CD14-positive monocyte (primary cell): Measurements from ENCODE around the gene NEO1. TPM values are rescaled to one million over a fixed set of nuclear protein-coding genes. Genes with fewer than 3 reads are reported as not detected.

Experiments used
- DNase-seq, 3 donors: peaks; one replicate each; pipeline ENCODE4 v3.0.0-alpha.2; 2011 to 2022
- H2AFZ ChIP-seq: 2 replicates; pipeline ENCODE4 v1.6.0; 2012; ENCODE audit warnings: mild to moderate bottlenecking, low read depth, low read length, inconsistent platforms; ENCODE audit not compliant: insufficient read depth, poor library complexity, severe bottlenecking
- H3K27ac ChIP-seq, 2 donors: 1 replicate in 1 of 2; 2 replicates in 1 of 2; pipeline ENCODE4 v1.5.1; 2012 to 2013; ENCODE audit warnings: low read length in 2 of 2, control low read depth in 1 of 2, inconsistent platforms in 1 of 2, low read depth in 1 of 2, mild to moderate bottlenecking in 1 of 2
- H3K27me3 ChIP-seq, 2 donors: one replicate each; pipeline versions ENCODE4 v1.6.0 to v1.6.1; 2011 to 2013; ENCODE audit warnings: low read length in 2 of 2; ENCODE audit not compliant: control insufficient read depth in 2 of 2, insufficient read depth in 2 of 2
- H3K36me3 ChIP-seq, 2 donors: replicated peaks in 1 of 2; 1 replicate in 1 of 2; 2 replicates in 1 of 2; pipeline versions ENCODE4 v1.5.1 to v1.6.1; 2012 to 2013; ENCODE audit warnings: low read length in 2 of 2, control low read depth in 1 of 2, inconsistent platforms in 1 of 2, mild to moderate bottlenecking in 1 of 2; ENCODE audit not compliant: insufficient read depth in 2 of 2, control insufficient read depth in 1 of 2
- H3K4me1 ChIP-seq, 2 donors: 1 replicate in 1 of 2; 2 replicates in 1 of 2; pipeline versions ENCODE4 v1.5.1 to v1.6.1; 2012 to 2013; ENCODE audit warnings: low read length in 2 of 2, control low read depth in 1 of 2, inconsistent platforms in 1 of 2, mild to moderate bottlenecking in 1 of 2, moderate library complexity in 1 of 2; ENCODE audit not compliant: insufficient read depth in 2 of 2, control insufficient read depth in 1 of 2
- H3K4me2 ChIP-seq: replicated peaks from 2 replicates; pipeline ENCODE3; 2012; ENCODE audit warnings: low read length, moderate library complexity, mild to moderate bottlenecking; ENCODE audit not compliant: poor library complexity, severe bottlenecking; ENCODE audit errors: extremely low read depth
- H3K4me3 ChIP-seq, 3 experiments: fragments of 200-600 bp in 1 of 3; sonication (generic) in 1 of 3; replicated peaks in 1 of 3; 1 replicate in 2 of 3; 2 replicates in 1 of 3; pipeline ENCODE4 v1.5.1; 2011 to 2013; ENCODE audit warnings: low read length in 3 of 3, mild to moderate bottlenecking in 3 of 3, control low read depth in 2 of 3, low read depth in 2 of 3, inconsistent platforms in 1 of 3, moderate library complexity in 1 of 3
- H3K79me2 ChIP-seq: 2 replicates; pipeline ENCODE4 v1.6.0; 2012; ENCODE audit warnings: mild to moderate bottlenecking, control low read depth, inconsistent platforms, low read length, moderate library complexity; ENCODE audit not compliant: insufficient read depth
- H3K9ac ChIP-seq: 2 replicates; pipeline ENCODE4 v1.6.0; 2017; ENCODE audit warnings: low read length, mild to moderate bottlenecking; ENCODE audit not compliant: insufficient read depth, poor library complexity, severe bottlenecking
- H3K9me3 ChIP-seq, 2 donors: replicated peaks in 1 of 2; 1 replicate in 1 of 2; 2 replicates in 1 of 2; pipeline versions ENCODE4 v1.5.1 to v1.6.1; 2012 to 2013; ENCODE audit warnings: low read length in 2 of 2, control low read depth in 1 of 2; ENCODE audit not compliant: control insufficient read depth in 1 of 2, insufficient read depth in 1 of 2
- H4K20me1 ChIP-seq: 2 replicates; pipeline ENCODE4 v1.6.0; 2012; ENCODE audit warnings: mild to moderate bottlenecking, low read length, control low read depth, moderate library complexity; ENCODE audit not compliant: insufficient read depth
- H3K27ac Mint-ChIP-seq, 7 donors: one replicate each; pipeline ENCODE4 v1.8.0; 2020; ENCODE audit warnings: mild to moderate bottlenecking in 7 of 7, mixed read lengths in 7 of 7, moderate library complexity in 6 of 7, inconsistent platforms in 2 of 7
- H3K27me3 Mint-ChIP-seq, 3 donors: one replicate each; pipeline ENCODE4 v1.8.0; 2021 to 2022; ENCODE audit warnings: low read depth in 3 of 3, mild to moderate bottlenecking in 3 of 3, mixed read lengths in 3 of 3, moderate library complexity in 3 of 3, inconsistent platforms in 1 of 3
- H3K36me3 Mint-ChIP-seq, 2 donors: one replicate each; pipeline ENCODE4 v1.8.0; 2020; ENCODE audit warnings: mixed read lengths in 2 of 2, inconsistent platforms in 1 of 2, mild to moderate bottlenecking in 1 of 2
- H3K4me1 Mint-ChIP-seq: one replicate; pipeline ENCODE4 v1.8.0; 2020; ENCODE audit warnings: mild to moderate bottlenecking, mixed read lengths
- H3K4me3 Mint-ChIP-seq, 2 donors: one replicate each; pipeline ENCODE4 v1.8.0; 2020; ENCODE audit warnings: mild to moderate bottlenecking in 2 of 2, mixed read lengths in 2 of 2, moderate library complexity in 1 of 2
- H3K9me3 Mint-ChIP-seq, 7 donors: one replicate each; pipeline ENCODE4 v1.8.0; 2020 to 2022; ENCODE audit warnings: mixed read lengths in 7 of 7, mild to moderate bottlenecking in 6 of 7, moderate library complexity in 6 of 7, inconsistent platforms in 2 of 7
- CTCF ChIP-seq: fragments of 200-600 bp; IDR thresholded peaks from one replicate; pipeline ENCODE4 v1.8.0; 2022; ENCODE audit warnings: antibody characterized with exemption, mild to moderate bottlenecking
- WGBS: methylation state at CpG from one replicate; pipeline ENCODE4 v1.1.5; 2013; ENCODE audit warnings: missing lambda C conversion rate; ENCODE audit not compliant: insufficient coverage; 5-methylcytosine and 5-hydroxymethylcytosine counted together
- intact Hi-C, 2 donors: fragments of 100-400 bp; cut with micrococcal nuclease; formaldehyde crosslinking; loops; one replicate each; pipeline versions ENCODE4 v1.15.0 to v1.15.1; 2023
- polyA plus RNA-seq, 3 donors: library from polyadenylated mRNA; depleted of rRNA in 1 of 3; unstranded in 2 of 3; stranded (reverse) in 1 of 3; fragments of 300-500 nt in 2 of 3; fragments of >200 nt in 1 of 3; fragmentation: Illumina TruSeq in 2 of 3; gene quantifications; 1 replicate in 2 of 3; 2 replicates in 1 of 3; pipeline ENCODE4 v1.2.3, GENCODE V29; 2012 to 2021

The NEO1 gene
- polyA plus RNA-seq, 3 donors, result 0.03 to 0.06 TPM; not detected in 1

- no peaks in the 10 kb centered on the region for H3K36me3 Mint-ChIP-seq
- H3K4me3 Mint-ChIP-seq, result no peak overlapping the region
- no peak for DNase-seq
- Histone ChIP-seq H3K4me3 (no peak overlapping the region), H2AFZ (no peak overlapping the region), H3K79me2 (no peaks in the 10 kb centered on the region), H3K4me1 (no peaks in the 10 kb centered on the region), H3K4me2 (no peak overlapping the region), H3K9me3 (no peaks in the 10 kb centered on the region), H3K36me3 (no peaks in the 10 kb centered on the region), H3K27ac (no peak overlapping the region), H3K27me3 (peaks cover 12 to 14% of the 10 kb centered on the region in 2 donors), H3K9ac (no peak overlapping the region), H4K20me1 (no peaks in the 10 kb centered on the region)
- WGBS, result 0% methylated on average over 2 of the region's 3 CpGs
- H3K27ac Mint-ChIP-seq, result no peak overlapping the region
- no peaks in the 10 kb centered on the region for H3K9me3 Mint-ChIP-seq
- H3K27me3 Mint-ChIP-seq, result peaks cover 6 to 16% (median 8%) of the 10 kb centered on the region in 3 donors
- TF ChIP-seq CTCF, result no peak
- intact Hi-C loops, result no loop called here
- H3K4me1 Mint-ChIP-seq, result no peaks in the 10 kb centered on the region
Observed at GRCh38 chr15:73079565-73079964, 27.3 kb downstream of the NEO1 start.

- H3K4me3 ChIP-seq, result no peak overlapping the region
- no peaks in the 10 kb centered on the region for H3K36me3 Mint-ChIP-seq
- H3K36me3 ChIP-seq, result no peaks in the 10 kb centered on the region
- peaks cover 0 to 3% (median 0%) of the 10 kb centered on the region in 7 donors for H3K9me3 Mint-ChIP-seq
- no peaks in the 10 kb centered on the region for H3K9me3 ChIP-seq
- intact Hi-C loops, result loop anchor here (10.0 kb wide), 2 partner anchors 287 to 357 kb away; no protein-coding TSS in a partner anchor
- H2AFZ ChIP-seq, result no peak overlapping the region
- no peaks in the 10 kb centered on the region for H3K4me1 ChIP-seq
- H3K9ac ChIP-seq, result no peak overlapping the region
- H3K4me3 Mint-ChIP-seq, result no peak overlapping the region
- H3K27me3 ChIP-seq, result peaks cover 6 to 11% of the 10 kb centered on the region in 2 donors
- H3K27me3 Mint-ChIP-seq, result peaks cover 11 to 18% (median 12%) of the 10 kb centered on the region in 3 donors
- no peak overlapping the region for H3K4me2 ChIP-seq
- no peaks in the 10 kb centered on the region for H3K79me2 ChIP-seq
- no peaks in the 10 kb centered on the region for H3K4me1 Mint-ChIP-seq
- DNase-seq, result peak in 2 of 3 donors; percentile 5 to 28
- H3K27ac ChIP-seq, result no peak overlapping the region
- no peak overlapping the region for H3K27ac Mint-ChIP-seq
- H4K20me1 ChIP-seq, result no peaks in the 10 kb centered on the region
- peak; percentile 46 for TF ChIP-seq CTCF
- whole genome bisulfite sequencing, result 80% methylated on average over 1 of the region's 3 CpGs
Observed at GRCh38 chr15:73081321-73081958, 29.2 kb downstream of the NEO1 start.
